ENCODE results near the gene DAZ2.
"Not testable (repeated sequence)": the region's sequence is repeated elsewhere in the genome, so short reads cannot be mapped to it uniquely, and the experiment has no call there.

DNA sequence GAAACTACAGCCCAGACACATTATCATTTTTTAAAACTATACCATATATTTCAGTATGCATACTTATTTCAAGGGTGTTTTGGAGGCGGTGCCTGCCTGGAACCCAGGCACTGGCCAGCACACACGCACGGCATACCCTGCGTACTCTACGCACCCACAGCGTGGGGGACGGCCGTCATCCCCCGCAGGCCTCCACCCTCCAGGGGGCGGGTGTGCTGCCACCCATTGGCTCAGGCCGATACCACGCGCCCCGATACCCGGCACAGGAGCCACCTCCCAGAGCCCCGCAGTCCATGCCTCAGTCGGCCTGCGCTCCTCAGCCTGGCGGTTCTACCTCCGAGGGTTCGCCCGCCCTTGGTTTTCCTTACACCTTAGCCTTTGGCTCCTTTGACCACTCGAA, at the start of gene DAZ2:
- TF ChIP-seq, protein P1, sequence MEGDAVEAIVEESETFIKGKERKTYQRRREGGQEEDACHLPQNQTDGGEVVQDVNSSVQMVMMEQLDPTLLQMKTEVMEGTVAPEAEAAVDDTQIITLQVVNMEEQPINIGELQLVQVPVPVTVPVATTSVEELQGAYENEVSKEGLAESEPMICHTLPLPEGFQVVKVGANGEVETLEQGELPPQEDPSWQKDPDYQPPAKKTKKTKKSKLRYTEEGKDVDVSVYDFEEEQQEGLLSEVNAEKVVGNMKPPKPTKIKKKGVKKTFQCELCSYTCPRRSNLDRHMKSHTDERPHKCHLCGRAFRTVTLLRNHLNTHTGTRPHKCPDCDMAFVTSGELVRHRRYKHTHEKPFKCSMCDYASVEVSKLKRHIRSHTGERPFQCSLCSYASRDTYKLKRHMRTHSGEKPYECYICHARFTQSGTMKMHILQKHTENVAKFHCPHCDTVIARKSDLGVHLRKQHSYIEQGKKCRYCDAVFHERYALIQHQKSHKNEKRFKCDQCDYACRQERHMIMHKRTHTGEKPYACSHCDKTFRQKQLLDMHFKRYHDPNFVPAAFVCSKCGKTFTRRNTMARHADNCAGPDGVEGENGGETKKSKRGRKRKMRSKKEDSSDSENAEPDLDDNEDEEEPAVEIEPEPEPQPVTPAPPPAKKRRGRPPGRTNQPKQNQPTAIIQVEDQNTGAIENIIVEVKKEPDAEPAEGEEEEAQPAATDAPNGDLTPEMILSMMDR (IDR thresholded peaks at IDR 0.05; ENCODE audit: extremely low read depth in 1 of 2, insufficient read depth in 1 of 2, low read depth in 1 of 2, low read length in 2 of 2), result not testable (repeated sequence)
- TF ChIP-seq POLR2A (IDR thresholded peaks at IDR 0.05; ENCODE audit: low read depth, low read length), result not testable (repeated sequence)
- TF ChIP-seq, protein P2, sequence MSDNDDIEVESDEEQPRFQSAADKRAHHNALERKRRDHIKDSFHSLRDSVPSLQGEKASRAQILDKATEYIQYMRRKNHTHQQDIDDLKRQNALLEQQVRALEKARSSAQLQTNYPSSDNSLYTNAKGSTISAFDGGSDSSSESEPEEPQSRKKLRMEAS (IDR thresholded peaks at IDR 0.05; ENCODE audit: insufficient read depth, insufficient read length), result not testable (repeated sequence)
